CD14-positive monocyte (primary cell): ENCODE data around the gene CTCFL. TPM values are rescaled to one million over a fixed set of nuclear protein-coding genes. Genes with fewer than 3 reads are reported as not detected.

ENCODE experiments used
- DNase-seq, 3 donors: peaks; one replicate each; pipeline ENCODE4 v3.0.0-alpha.2; 2011 to 2022
- H2AFZ ChIP-seq: 2 replicates; pipeline ENCODE4 v1.6.0; 2012; ENCODE audit warnings: mild to moderate bottlenecking, low read depth, low read length, inconsistent platforms; ENCODE audit not compliant: insufficient read depth, poor library complexity, severe bottlenecking
- H3K27ac ChIP-seq, 2 donors: 1 replicate in 1 of 2; 2 replicates in 1 of 2; pipeline ENCODE4 v1.5.1; 2012 to 2013; ENCODE audit warnings: low read length in 2 of 2, control low read depth in 1 of 2, inconsistent platforms in 1 of 2, low read depth in 1 of 2, mild to moderate bottlenecking in 1 of 2
- H3K27me3 ChIP-seq, 2 donors: one replicate each; pipeline versions ENCODE4 v1.6.0 to v1.6.1; 2011 to 2013; ENCODE audit warnings: low read length in 2 of 2; ENCODE audit not compliant: control insufficient read depth in 2 of 2, insufficient read depth in 2 of 2
- H3K36me3 ChIP-seq, 2 donors: replicated peaks in 1 of 2; 1 replicate in 1 of 2; 2 replicates in 1 of 2; pipeline versions ENCODE4 v1.5.1 to v1.6.1; 2012 to 2013; ENCODE audit warnings: low read length in 2 of 2, control low read depth in 1 of 2, inconsistent platforms in 1 of 2, mild to moderate bottlenecking in 1 of 2; ENCODE audit not compliant: insufficient read depth in 2 of 2, control insufficient read depth in 1 of 2
- H3K4me1 ChIP-seq, 2 donors: 1 replicate in 1 of 2; 2 replicates in 1 of 2; pipeline versions ENCODE4 v1.5.1 to v1.6.1; 2012 to 2013; ENCODE audit warnings: low read length in 2 of 2, control low read depth in 1 of 2, inconsistent platforms in 1 of 2, mild to moderate bottlenecking in 1 of 2, moderate library complexity in 1 of 2; ENCODE audit not compliant: insufficient read depth in 2 of 2, control insufficient read depth in 1 of 2
- H3K4me2 ChIP-seq: replicated peaks from 2 replicates; pipeline ENCODE3; 2012; ENCODE audit warnings: low read length, moderate library complexity, mild to moderate bottlenecking; ENCODE audit not compliant: poor library complexity, severe bottlenecking; ENCODE audit errors: extremely low read depth
- H3K4me3 ChIP-seq, 3 experiments: fragments of 200-600 bp in 1 of 3; sonication (generic) in 1 of 3; replicated peaks in 1 of 3; 1 replicate in 2 of 3; 2 replicates in 1 of 3; pipeline ENCODE4 v1.5.1; 2011 to 2013; ENCODE audit warnings: low read length in 3 of 3, mild to moderate bottlenecking in 3 of 3, control low read depth in 2 of 3, low read depth in 2 of 3, inconsistent platforms in 1 of 3, moderate library complexity in 1 of 3
- H3K79me2 ChIP-seq: 2 replicates; pipeline ENCODE4 v1.6.0; 2012; ENCODE audit warnings: mild to moderate bottlenecking, control low read depth, inconsistent platforms, low read length, moderate library complexity; ENCODE audit not compliant: insufficient read depth
- H3K9ac ChIP-seq: 2 replicates; pipeline ENCODE4 v1.6.0; 2017; ENCODE audit warnings: low read length, mild to moderate bottlenecking; ENCODE audit not compliant: insufficient read depth, poor library complexity, severe bottlenecking
- H3K9me3 ChIP-seq, 2 donors: replicated peaks in 1 of 2; 1 replicate in 1 of 2; 2 replicates in 1 of 2; pipeline versions ENCODE4 v1.5.1 to v1.6.1; 2012 to 2013; ENCODE audit warnings: low read length in 2 of 2, control low read depth in 1 of 2; ENCODE audit not compliant: control insufficient read depth in 1 of 2, insufficient read depth in 1 of 2
- H4K20me1 ChIP-seq: 2 replicates; pipeline ENCODE4 v1.6.0; 2012; ENCODE audit warnings: mild to moderate bottlenecking, low read length, control low read depth, moderate library complexity; ENCODE audit not compliant: insufficient read depth
- H3K27ac Mint-ChIP-seq, 7 donors: one replicate each; pipeline ENCODE4 v1.8.0; 2020; ENCODE audit warnings: mild to moderate bottlenecking in 7 of 7, mixed read lengths in 7 of 7, moderate library complexity in 6 of 7, inconsistent platforms in 2 of 7
- H3K27me3 Mint-ChIP-seq, 3 donors: one replicate each; pipeline ENCODE4 v1.8.0; 2021 to 2022; ENCODE audit warnings: low read depth in 3 of 3, mild to moderate bottlenecking in 3 of 3, mixed read lengths in 3 of 3, moderate library complexity in 3 of 3, inconsistent platforms in 1 of 3
- H3K36me3 Mint-ChIP-seq, 2 donors: one replicate each; pipeline ENCODE4 v1.8.0; 2020; ENCODE audit warnings: mixed read lengths in 2 of 2, inconsistent platforms in 1 of 2, mild to moderate bottlenecking in 1 of 2
- H3K4me1 Mint-ChIP-seq: one replicate; pipeline ENCODE4 v1.8.0; 2020; ENCODE audit warnings: mild to moderate bottlenecking, mixed read lengths
- H3K4me3 Mint-ChIP-seq, 2 donors: one replicate each; pipeline ENCODE4 v1.8.0; 2020; ENCODE audit warnings: mild to moderate bottlenecking in 2 of 2, mixed read lengths in 2 of 2, moderate library complexity in 1 of 2
- H3K9me3 Mint-ChIP-seq, 7 donors: one replicate each; pipeline ENCODE4 v1.8.0; 2020 to 2022; ENCODE audit warnings: mixed read lengths in 7 of 7, mild to moderate bottlenecking in 6 of 7, moderate library complexity in 6 of 7, inconsistent platforms in 2 of 7
- WGBS: methylation state at CpG from one replicate; pipeline ENCODE4 v1.1.5; 2013; ENCODE audit warnings: missing lambda C conversion rate; ENCODE audit not compliant: insufficient coverage; 5-methylcytosine and 5-hydroxymethylcytosine counted together
- intact Hi-C, 2 donors: fragments of 100-400 bp; cut with micrococcal nuclease; formaldehyde crosslinking; loops; one replicate each; pipeline versions ENCODE4 v1.15.0 to v1.15.1; 2023
- polyA plus RNA-seq, 3 donors: library from polyadenylated mRNA; depleted of rRNA in 1 of 3; unstranded in 2 of 3; stranded (reverse) in 1 of 3; fragments of 300-500 nt in 2 of 3; fragments of >200 nt in 1 of 3; fragmentation: Illumina TruSeq in 2 of 3; gene quantifications; 1 replicate in 2 of 3; 2 replicates in 1 of 3; pipeline ENCODE4 v1.2.3, GENCODE V29; 2012 to 2021
- TF ChIP-seq, protein P1 (sequence below): fragments of 200-600 bp; IDR thresholded peaks from one replicate; pipeline ENCODE4 v1.8.0; 2022; ENCODE audit warnings: antibody characterized with exemption, mild to moderate bottlenecking

The CTCFL gene
- polyA plus RNA-seq, 3 donors = not detected

- H3K4me1 ChIP-seq = no peaks in the 10 kb centered on the region
- no peak overlapping the region for H3K4me3 Mint-ChIP-seq
- H3K4me2 ChIP-seq = no peak overlapping the region
- H3K9ac ChIP-seq = no peak overlapping the region
- H3K4me3 ChIP-seq = no peak overlapping the region
- H3K27me3 ChIP-seq = no peaks in the 10 kb centered on the region
- no peak overlapping the region for H3K27ac Mint-ChIP-seq
- H3K9me3 ChIP-seq = no peaks in the 10 kb centered on the region
- no peak for DNase-seq
- H3K36me3 Mint-ChIP-seq = no peaks in the 10 kb centered on the region
- intact Hi-C loops = no loop called here
- WGBS = 84% methylated on average over 9 of the region's 11 CpGs
- no peak overlapping the region for H3K27ac ChIP-seq
- H3K79me2 ChIP-seq = no peaks in the 10 kb centered on the region
- TF ChIP-seq, protein P1, sequence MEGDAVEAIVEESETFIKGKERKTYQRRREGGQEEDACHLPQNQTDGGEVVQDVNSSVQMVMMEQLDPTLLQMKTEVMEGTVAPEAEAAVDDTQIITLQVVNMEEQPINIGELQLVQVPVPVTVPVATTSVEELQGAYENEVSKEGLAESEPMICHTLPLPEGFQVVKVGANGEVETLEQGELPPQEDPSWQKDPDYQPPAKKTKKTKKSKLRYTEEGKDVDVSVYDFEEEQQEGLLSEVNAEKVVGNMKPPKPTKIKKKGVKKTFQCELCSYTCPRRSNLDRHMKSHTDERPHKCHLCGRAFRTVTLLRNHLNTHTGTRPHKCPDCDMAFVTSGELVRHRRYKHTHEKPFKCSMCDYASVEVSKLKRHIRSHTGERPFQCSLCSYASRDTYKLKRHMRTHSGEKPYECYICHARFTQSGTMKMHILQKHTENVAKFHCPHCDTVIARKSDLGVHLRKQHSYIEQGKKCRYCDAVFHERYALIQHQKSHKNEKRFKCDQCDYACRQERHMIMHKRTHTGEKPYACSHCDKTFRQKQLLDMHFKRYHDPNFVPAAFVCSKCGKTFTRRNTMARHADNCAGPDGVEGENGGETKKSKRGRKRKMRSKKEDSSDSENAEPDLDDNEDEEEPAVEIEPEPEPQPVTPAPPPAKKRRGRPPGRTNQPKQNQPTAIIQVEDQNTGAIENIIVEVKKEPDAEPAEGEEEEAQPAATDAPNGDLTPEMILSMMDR = no peak
- no peaks in the 10 kb centered on the region for H3K4me1 Mint-ChIP-seq
- peaks cover 3 to 30% (median 12%) of the 10 kb centered on the region in 3 donors for H3K27me3 Mint-ChIP-seq
- no peaks in the 10 kb centered on the region for H4K20me1 ChIP-seq
- H3K36me3 ChIP-seq = no peaks in the 10 kb centered on the region
- H3K9me3 Mint-ChIP-seq = no peaks in the 10 kb centered on the region
- no peak overlapping the region for H2AFZ ChIP-seq
Measured at GRCh38 chr20:57555457-57556184, 30.7 kb upstream of the CTCFL start.

GRCh38 chr20:57553376-57554018, 28.6 kb upstream of the CTCFL start:
- Mint-ChIP-seq H3K9me3 (no peaks in the 10 kb centered on the region), H3K36me3 (no peaks in the 10 kb centered on the region), H3K4me3 (no peak overlapping the region), H3K4me1 (no peaks in the 10 kb centered on the region), H3K27ac (no peak overlapping the region), H3K27me3 (peaks cover 6 to 31% (median 9%) of the 10 kb centered on the region in 3 donors)
- no peak for DNase-seq
- Histone ChIP-seq H3K79me2 (no peaks in the 10 kb centered on the region), H3K4me1 (no peaks in the 10 kb centered on the region), H3K36me3 (no peaks in the 10 kb centered on the region), H2AFZ (no peak overlapping the region), H3K9me3 (no peaks in the 10 kb centered on the region), H3K9ac (no peak overlapping the region), H3K4me3 (no peak overlapping the region), H3K4me2 (no peak overlapping the region), H3K27ac (no peak overlapping the region), H3K27me3 (no peaks in the 10 kb centered on the region), H4K20me1 (no peaks in the 10 kb centered on the region)
- WGBS = 95% methylated on average over 6 of the region's 11 CpGs
- intact Hi-C loops = no loop called here
- TF ChIP-seq, protein P1 = no peak
